Stimulated activated naive CD8-positive, alpha-beta T cell treated with anti-CD3 and anti-CD28 coated beads, Interleukin-15, amount 100 ng/mL, for 72 hours (primary cell): Measurements from ENCODE around the gene JDP2.

Source experiments
- ATAC-seq: fragments of 150-1000 bp; cut with Tn5 transposase; 2 replicates; pipeline ENCODE4 v1.10.0; 2021; ENCODE audit warnings: mild to moderate bottlenecking, moderate library complexity
- DNase-seq, 2 donors: peaks; one replicate each; pipeline ENCODE4 v3.0.0; 2021 to 2022
- H3K27ac Mint-ChIP-seq, 2 donors: one replicate each; pipeline ENCODE4 v1.8.0; 2022; ENCODE audit warnings: mild to moderate bottlenecking in 2 of 2, mixed read lengths in 2 of 2, moderate library complexity in 2 of 2
- H3K27me3 Mint-ChIP-seq: one replicate; pipeline ENCODE4 v1.8.0; 2022; ENCODE audit warnings: mixed read lengths
- H3K4me1 Mint-ChIP-seq: one replicate; pipeline ENCODE4 v1.8.0; 2022; ENCODE audit warnings: mild to moderate bottlenecking, mixed read lengths
- H3K4me3 Mint-ChIP-seq, 2 donors: one replicate each; pipeline ENCODE4 v1.8.0; 2022; ENCODE audit warnings: mild to moderate bottlenecking in 2 of 2, mixed read lengths in 2 of 2, moderate library complexity in 1 of 2
- H3K9me3 Mint-ChIP-seq, 2 donors: one replicate each; pipeline ENCODE4 v1.8.0; 2022; ENCODE audit warnings: mixed read lengths in 2 of 2

The JDP2 gene

DNA sequence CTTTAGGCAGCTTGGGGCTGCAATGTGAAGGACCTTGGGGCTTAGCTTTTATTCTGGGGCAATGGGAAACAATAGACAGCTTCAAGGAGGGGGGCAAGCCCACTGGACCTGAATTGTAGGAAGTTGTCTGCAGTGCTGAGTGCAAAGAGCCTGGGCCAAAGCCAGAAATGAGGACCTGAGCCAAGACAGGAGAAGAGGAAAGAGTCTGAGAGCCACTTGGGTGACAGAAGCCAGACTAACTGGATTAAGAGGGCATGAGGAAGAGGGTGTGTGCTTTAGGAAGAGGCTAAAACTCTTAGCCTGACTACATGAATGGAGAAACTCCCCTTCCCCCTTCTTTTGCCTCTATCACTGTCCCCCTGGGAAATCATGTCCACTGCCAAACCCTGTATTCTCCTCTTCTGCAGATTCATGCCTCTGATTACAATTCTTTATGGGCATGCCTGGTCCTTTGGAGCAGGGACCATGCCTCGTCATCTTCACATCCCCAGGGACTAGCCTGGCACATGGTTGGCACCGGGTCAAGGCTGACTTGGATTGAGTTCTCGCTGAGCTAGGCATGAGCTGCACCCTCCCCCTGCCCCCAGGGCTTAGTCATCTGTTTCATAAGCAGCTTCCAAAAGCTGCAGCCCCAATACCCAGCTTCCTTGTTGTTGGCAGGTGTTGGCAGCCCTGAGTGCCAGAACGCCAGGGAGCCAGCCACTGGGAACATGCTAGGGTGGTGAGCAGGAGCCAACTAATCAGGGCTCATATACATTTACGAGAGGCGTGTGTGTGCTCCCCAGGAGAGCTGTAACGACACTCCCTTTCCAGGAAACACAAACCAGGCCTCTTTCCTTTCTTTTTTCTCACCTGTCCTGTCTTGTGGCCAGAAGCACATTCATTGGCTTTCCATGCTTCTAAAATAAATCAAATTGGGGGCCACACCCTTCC, 27.7 kb upstream of the JDP2 start:
- Mint-ChIP-seq H3K4me1 (peaks cover 12% of the 10 kb centered on the region), H3K9me3 (no peaks in the 10 kb centered on the region), H3K27ac (peak overlapping the region in 1 of 2 donors; percentile 9), H3K4me3 (no peak overlapping the region), H3K27me3 (no peaks in the 10 kb centered on the region)
- DNase-seq (no peak), ATAC-seq (no peak)

DNA sequence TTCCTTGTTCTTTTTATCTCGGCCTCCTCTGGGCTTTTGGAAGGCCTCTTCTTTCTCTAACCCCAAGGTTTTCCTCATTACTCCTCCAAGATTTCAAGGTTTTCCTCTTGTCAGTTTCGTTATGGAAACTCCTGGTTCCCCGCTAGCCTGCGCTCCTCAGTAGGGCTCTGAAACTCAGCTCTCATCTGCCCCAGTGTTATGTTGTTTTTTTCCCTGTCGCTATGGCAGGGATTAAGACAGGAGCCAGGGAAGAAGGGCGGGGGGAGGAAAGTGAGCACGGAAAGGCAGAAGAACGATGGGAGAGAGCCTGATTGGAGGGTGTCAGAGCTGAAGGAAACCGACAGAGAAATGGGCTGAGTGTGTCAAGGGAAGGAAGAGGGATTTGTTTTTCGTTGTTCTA, 26.5 kb upstream of the JDP2 start:
- DNase-seq (no peak), ATAC-seq (no peak)
- H3K4me3 Mint-ChIP-seq = no peak overlapping the region
- H3K4me1 Mint-ChIP-seq = peaks cover 12% of the 10 kb centered on the region
- no peaks in the 10 kb centered on the region for H3K9me3 Mint-ChIP-seq
- no peak overlapping the region for H3K27ac Mint-ChIP-seq
- no peaks in the 10 kb centered on the region for H3K27me3 Mint-ChIP-seq

DNA sequence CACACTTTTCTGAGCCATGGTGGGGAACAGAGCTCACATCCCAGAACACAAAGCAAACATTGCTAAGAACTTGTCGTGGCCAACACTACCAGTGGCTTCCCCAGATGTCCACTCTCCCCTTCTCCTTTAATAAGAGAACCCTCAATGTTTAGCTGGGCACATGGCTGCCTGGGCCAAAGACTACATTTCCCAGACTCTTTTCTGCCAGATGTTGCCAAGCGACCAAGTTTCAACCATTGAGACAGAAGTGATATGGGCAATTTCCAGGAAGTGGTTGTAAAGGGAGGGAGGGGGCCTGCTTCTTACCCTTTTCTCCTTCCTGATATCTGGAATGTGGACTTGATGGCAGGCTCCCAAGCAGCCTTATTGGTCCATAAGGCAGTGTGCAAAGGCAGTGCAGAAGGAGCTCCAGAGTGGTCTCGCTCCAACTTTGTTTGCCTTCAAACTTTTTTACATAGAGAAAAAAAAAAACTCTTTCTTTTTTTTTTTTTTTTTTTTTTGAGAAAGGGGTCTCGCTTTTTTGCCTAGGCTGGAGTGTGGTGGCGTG, 24.9 kb upstream of the JDP2 start:
- no peak for DNase-seq
- Mint-ChIP-seq H3K27ac (no peak overlapping the region), H3K27me3 (no peaks in the 10 kb centered on the region), H3K9me3 (no peaks in the 10 kb centered on the region), H3K4me3 (no peak overlapping the region), H3K4me1 (peaks cover 12% of the 10 kb centered on the region)
- ATAC-seq = no peak

DNA sequence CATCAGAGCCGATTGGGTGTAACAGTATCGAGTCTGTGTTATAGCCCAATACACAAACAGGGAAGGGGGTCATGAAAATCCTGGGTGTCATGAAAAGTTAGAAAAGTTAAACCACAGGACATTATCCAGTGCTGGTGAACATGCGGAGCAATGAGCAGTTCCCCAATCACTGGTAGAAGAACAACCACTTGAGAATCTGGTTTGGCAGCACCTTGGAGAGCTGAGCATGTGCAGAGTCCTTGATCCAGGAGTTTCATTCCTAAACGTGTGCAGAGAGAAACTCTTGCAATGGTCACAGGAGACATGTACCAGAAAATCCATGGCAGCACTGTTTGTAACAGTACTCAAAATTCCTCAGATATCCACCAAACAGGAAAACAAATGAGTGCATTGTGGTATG, 23.0 kb upstream of the JDP2 start:
- Mint-ChIP-seq H3K27ac (no peak overlapping the region), H3K4me1 (peaks cover 12% of the 10 kb centered on the region), H3K9me3 (no peaks in the 10 kb centered on the region), H3K4me3 (no peak overlapping the region), H3K27me3 (no peaks in the 10 kb centered on the region)
- DNase-seq = no peak
- no peak for ATAC-seq

DNA sequence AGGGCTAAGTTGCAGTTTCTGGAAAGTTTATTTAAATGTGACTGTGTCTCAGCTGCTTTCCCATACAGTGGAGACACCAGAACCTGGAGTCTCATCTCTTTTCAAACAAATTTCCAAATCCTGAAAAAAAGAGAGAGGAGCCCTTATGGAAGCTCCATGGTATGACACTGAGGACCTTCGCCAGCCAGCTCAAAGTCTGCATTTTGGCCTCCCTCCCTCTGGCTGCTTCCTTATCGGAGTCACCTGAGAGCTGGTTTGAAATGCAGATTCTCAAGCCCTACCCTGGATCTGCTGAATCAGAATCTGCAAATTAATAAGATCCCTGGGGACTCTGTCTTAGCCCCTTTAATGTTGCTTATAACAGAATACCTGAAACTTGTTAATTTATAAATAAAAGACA, 21.7 kb upstream of the JDP2 start:
- peaks cover 1% of the 10 kb centered on the region for H3K4me1 Mint-ChIP-seq
- no peak overlapping the region for H3K4me3 Mint-ChIP-seq
- H3K9me3 Mint-ChIP-seq = no peaks in the 10 kb centered on the region
- ATAC-seq (no peak), DNase-seq (no peak)
- no peaks in the 10 kb centered on the region for H3K27me3 Mint-ChIP-seq
- H3K27ac Mint-ChIP-seq = no peak overlapping the region

DNA sequence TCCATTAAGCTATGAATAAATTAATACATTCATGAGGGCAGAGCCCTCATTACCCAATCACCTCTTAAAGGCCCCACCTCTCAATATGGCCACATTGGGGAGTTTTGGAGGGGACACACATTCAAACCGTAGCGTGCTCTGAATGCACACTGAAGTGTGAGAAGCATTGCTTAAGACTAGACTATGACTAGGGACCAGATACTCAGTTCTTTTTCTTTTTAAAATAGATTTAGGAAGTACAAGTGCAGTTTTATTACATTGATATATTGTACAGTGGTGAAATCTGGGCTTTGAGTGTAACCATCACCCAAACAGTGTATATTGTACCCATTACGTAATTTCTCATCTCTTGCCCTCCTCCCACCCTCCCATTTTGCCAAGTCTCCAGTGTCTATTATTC, 21.0 kb upstream of the JDP2 start:
- Mint-ChIP-seq H3K9me3 (no peaks in the 10 kb centered on the region), H3K27ac (no peak overlapping the region), H3K4me3 (no peak overlapping the region), H3K27me3 (no peaks in the 10 kb centered on the region), H3K4me1 (no peaks in the 10 kb centered on the region)
- ATAC-seq (no peak), DNase-seq (no peak)

DNA sequence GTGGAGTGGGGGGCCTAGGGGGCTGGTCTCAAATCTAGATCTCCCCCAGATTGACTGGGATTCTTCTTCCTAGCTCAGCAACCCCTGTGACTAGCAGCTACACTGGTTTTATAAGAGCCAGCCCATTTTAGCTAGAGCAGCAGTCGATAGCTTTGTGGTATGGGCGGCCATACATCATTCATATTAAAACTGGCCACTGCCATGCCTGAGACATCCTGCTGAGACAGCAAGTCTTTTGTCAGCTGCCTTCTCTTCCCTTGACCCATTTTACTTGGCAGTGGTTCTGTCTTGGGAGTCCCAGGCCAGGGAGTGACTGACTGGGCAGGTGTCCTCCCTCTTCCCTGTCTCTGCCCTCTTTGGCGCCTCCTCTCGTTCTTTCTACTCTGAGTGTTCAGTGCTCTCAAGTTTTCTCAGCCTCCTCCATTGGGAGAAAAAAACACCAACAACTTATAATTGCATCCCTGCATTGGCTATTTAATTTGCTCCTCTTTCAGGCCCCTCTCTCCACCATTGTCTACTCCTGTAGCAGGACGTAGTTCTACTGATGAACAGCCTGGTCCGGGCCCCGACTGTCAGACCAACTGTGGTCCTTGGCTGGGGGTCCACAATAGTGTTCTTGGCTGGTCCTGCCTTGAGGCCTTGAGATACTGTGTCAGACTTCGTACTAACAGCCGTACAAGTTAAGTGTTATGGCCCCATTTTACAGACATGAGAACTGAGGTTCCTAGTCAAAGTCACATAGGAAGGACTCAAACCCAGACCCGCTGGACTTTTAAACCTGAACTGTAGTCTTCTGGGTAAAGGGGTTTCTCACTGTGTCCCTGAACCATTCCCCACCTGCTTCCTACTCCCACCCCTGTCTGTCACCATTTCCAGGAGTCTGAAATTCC, 18.3 kb upstream of the JDP2 start:
- Mint-ChIP-seq H3K27me3 (no peaks in the 10 kb centered on the region), H3K27ac (no peak overlapping the region), H3K9me3 (no peaks in the 10 kb centered on the region), H3K4me1 (no peaks in the 10 kb centered on the region), H3K4me3 (no peak overlapping the region)
- no peak for ATAC-seq
- no peak for DNase-seq

DNA sequence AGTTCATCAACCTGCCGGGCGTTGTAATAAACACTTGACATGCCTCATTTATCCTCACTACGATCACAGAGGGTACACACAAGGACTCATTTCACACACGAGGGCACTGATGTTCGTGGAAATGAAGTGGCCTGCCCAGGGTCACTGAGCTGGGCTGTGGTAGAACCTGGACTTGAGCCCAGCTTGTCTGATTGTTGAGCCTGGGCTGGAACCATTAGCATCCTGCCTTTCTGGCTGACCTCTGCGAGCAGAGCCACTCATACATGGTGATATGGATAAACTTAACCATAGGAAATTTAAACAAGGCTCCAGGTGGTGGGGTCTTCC, 16.6 kb upstream of the JDP2 start:
- Mint-ChIP-seq H3K4me3 (no peak overlapping the region), H3K27me3 (no peaks in the 10 kb centered on the region), H3K9me3 (no peaks in the 10 kb centered on the region), H3K4me1 (no peaks in the 10 kb centered on the region), H3K27ac (no peak overlapping the region)
- no peak for ATAC-seq
- no peak for DNase-seq

DNA sequence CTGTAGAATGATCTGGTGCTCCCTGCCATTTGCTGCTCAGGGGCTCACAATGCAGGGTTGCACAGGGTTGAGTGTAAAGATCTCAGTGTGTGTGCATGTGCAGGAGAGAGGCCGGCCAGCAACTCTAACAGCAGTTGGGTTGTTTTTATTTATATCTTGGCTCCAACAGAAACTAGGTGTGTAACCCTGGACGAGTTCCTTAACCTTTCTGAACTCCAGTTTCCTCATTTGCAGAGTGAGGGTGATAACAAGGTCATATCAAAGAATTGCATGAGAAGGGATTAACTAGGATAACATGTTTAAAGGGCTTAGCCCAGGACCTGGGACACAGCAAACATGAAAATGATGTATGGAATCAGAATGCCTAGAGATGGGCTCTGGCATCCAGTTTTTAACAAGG, 14.8 kb upstream of the JDP2 start:
- Mint-ChIP-seq H3K27ac (no peak overlapping the region), H3K4me3 (no peak overlapping the region), H3K27me3 (no peaks in the 10 kb centered on the region), H3K4me1 (no peaks in the 10 kb centered on the region), H3K9me3 (no peaks in the 10 kb centered on the region)
- no peak for ATAC-seq
- no peak for DNase-seq

DNA sequence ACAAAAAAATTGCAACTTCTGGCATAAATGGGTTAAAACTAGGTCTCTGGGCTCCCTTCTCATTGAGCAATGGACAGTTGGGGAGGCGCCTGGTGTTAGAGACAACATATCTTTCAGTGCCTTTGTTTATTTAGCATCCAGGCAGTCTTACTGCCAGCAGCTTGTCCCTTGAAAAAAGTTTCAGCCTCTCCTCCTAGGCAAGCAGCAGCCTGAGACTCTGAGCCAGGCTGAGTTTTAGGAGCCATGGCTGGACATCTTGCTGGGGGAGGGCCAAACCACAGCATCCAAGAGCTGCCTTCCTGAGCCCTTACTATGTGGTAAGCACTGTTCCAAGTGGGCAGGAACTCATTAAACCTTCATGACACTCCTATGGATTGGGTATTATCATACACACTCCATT, 10.1 kb upstream of the JDP2 start:
- Mint-ChIP-seq H3K4me3 (no peak overlapping the region), H3K27ac (no peak overlapping the region), H3K9me3 (no peaks in the 10 kb centered on the region), H3K4me1 (peaks cover 28% of the 10 kb centered on the region), H3K27me3 (no peaks in the 10 kb centered on the region)
- DNase-seq (no peak), ATAC-seq (no peak)

DNA sequence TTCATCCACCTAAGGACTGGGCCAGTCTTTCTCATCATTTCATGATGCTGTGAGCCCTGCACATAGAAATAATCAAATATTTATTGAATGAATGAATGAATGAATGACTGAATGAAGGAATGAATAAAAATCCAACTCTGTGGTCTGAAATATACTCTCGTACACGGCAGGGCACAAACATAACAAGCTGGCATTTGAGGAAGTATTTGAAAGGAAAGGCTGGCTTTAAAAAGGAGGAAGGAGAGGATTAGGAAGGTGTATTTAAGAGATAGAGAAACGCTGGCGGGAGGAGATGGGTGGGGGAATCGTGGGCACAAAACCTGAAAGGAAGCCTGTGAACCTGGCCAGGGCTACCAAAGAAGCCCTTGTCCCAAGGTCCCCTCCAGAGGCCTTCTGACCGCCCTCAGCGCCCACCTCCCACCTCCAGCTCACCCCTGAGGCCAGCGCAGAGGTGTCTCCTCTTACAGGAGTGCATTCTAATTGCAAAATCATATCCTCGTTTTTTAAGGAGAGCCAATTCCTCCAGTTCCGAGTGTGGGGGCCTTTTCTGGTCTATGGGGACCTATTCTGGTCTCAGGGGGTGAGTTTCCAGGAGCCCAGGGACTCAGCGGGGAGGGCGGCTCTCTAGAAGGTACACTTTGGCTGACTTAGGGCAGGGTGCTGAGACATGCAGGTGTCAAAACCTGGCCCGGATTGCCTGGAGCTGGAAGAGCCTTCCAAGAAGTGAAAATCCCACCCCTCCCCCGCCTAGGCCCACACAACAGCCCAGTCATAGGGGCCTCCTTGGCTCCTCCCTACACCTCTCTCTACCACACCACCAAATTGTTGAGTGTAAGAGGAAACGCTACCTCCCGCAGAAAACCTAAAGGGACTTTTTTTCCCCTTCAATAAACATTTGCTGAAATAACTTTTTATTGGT, 8.7 kb upstream of the JDP2 start:
- Mint-ChIP-seq H3K27me3 (no peaks in the 10 kb centered on the region), H3K9me3 (no peaks in the 10 kb centered on the region), H3K4me3 (peak overlapping the region; percentile 64 to 68), H3K4me1 (peaks cover 28% of the 10 kb centered on the region), H3K27ac (peak overlapping the region; percentile 67 to 89)
- peak; percentile 64 to 81 for DNase-seq
- peak; percentile 99 for ATAC-seq

DNA sequence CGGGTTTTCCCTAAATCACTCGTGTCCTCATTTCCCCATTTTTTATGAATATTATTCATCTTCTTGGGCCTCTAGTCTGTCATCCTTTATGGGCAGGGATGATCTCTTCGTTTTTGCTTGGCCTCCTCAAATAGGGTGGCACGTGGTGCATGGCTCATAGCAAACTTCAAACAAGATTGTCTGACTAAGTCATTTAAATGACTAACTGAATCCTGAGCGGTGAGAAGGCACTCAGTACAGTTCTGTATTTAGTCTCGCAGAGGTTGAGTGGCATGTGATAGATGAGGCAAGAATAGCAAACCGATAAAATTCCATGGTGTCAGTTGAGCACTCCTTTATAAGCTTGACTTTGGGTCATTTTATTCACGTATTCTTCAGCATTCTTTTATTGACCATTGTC, 5.7 kb upstream of the JDP2 start:
- H3K27me3 Mint-ChIP-seq = peaks cover 20% of the 10 kb centered on the region
- peaks cover 45% of the 10 kb centered on the region for H3K4me1 Mint-ChIP-seq
- DNase-seq (no peak), ATAC-seq (peak; percentile 21)
- H3K4me3 Mint-ChIP-seq = no peak overlapping the region
- no peak overlapping the region for H3K27ac Mint-ChIP-seq
- no peaks in the 10 kb centered on the region for H3K9me3 Mint-ChIP-seq

DNA sequence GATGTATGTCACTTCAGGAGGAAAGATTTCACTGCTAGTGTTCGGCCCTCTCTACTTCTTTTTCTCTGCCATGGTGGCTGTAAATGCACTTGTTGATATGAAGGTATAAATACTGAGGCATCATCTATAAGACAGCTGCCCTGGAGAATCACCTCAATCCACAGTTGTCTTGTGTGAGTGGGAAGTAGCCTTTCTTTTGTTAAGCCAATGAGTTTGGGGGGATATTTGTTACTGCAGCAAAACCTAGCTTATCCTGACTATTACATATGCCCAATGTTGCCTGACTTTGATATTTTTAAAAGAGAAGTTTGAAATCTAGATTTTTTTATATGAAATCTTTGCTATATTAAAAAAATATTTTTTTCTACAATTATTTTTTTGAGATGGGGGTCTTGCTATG, 3.3 kb upstream of the JDP2 start:
- peaks cover 42% of the 10 kb centered on the region for H3K4me1 Mint-ChIP-seq
- H3K27me3 Mint-ChIP-seq = peaks cover 33% of the 10 kb centered on the region
- DNase-seq (no peak), ATAC-seq (no peak)
- no peaks in the 10 kb centered on the region for H3K9me3 Mint-ChIP-seq
- H3K4me3 Mint-ChIP-seq = no peak overlapping the region
- H3K27ac Mint-ChIP-seq = no peak overlapping the region

DNA sequence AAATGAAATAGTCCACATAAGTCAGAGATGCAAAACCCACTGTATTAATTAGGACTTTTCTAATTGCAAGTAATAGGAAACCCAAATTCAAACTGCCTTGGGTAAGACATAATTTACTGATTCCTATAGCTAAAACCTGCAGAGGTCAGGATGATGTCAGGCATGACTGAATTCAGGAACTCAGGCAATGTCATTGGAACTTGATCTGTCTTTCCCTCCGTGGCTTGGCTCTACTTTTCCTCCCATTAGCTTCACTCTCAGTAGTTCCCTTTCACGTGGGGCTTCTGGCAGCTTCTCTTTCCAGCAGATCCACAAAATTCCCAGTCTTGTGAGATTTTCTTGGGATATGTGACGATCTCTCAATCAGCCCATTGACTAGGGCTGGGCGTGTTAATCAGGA, 2.4 kb upstream of the JDP2 start:
- no peak overlapping the region for H3K4me3 Mint-ChIP-seq
- peaks cover 32% of the 10 kb centered on the region for H3K4me1 Mint-ChIP-seq
- no peak for DNase-seq
- ATAC-seq = no peak
- H3K27ac Mint-ChIP-seq = no peak overlapping the region
- H3K27me3 Mint-ChIP-seq = peaks cover 38% of the 10 kb centered on the region
- no peaks in the 10 kb centered on the region for H3K9me3 Mint-ChIP-seq
